ENCODE data around the gene GPR34.
"Not testable (repeated sequence)": the region's sequence is repeated elsewhere in the genome, so short reads cannot be mapped to it uniquely, and the experiment has no call there.

The GPR34 gene

DNA sequence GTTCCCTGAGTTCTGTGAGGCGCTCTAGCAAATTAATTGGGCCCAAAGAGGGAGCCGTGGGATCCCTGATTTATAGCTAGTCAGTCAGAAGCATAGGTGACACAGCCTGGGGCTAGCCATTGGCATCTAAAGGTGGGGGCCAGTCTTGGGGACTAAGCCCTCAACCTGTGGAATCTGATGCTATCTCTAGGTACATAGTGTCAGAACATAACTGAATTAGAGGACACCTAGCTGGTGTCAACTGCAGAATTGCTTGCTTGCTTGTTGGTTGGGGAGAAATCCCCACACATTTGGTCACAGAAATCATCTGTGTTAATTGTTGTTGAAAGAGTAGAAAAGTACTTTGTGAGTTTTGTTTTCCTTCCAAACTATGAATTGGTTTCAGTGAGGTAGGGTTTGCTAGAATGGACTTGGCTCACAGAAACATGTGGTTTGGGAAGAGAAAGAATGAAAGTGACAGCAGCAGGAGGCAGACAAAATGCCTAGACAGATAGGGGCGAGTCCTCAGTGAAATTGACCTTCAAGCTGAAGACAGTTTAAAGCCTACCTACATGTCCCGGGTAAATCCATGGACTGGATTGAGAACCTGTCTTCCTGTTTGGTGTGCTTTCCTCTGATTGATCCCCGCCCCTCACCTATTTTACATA is 22.4 kb downstream of the GPR34 start:
- TF ChIP-seq, protein P1, sequence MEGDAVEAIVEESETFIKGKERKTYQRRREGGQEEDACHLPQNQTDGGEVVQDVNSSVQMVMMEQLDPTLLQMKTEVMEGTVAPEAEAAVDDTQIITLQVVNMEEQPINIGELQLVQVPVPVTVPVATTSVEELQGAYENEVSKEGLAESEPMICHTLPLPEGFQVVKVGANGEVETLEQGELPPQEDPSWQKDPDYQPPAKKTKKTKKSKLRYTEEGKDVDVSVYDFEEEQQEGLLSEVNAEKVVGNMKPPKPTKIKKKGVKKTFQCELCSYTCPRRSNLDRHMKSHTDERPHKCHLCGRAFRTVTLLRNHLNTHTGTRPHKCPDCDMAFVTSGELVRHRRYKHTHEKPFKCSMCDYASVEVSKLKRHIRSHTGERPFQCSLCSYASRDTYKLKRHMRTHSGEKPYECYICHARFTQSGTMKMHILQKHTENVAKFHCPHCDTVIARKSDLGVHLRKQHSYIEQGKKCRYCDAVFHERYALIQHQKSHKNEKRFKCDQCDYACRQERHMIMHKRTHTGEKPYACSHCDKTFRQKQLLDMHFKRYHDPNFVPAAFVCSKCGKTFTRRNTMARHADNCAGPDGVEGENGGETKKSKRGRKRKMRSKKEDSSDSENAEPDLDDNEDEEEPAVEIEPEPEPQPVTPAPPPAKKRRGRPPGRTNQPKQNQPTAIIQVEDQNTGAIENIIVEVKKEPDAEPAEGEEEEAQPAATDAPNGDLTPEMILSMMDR (IDR thresholded peaks at IDR 0.05; ENCODE audit: low read depth, low read length, missing control alignments) = no peak
- in situ Hi-C loops (cut with HindIII; ENCODE audit: low pct_ligation_motif_present, low sequenced_read_pairs) = no loop called here
- DNase-seq = no peak
- Histone ChIP-seq H3K36me3 (replicated peaks) (no peaks in the 10 kb centered on the region), H3K27ac (no peak overlapping the region), H3K27me3 (replicated peaks) (no peaks in the 10 kb centered on the region), H3K4me3 (ENCODE audit: low read depth, low read length) (no peak overlapping the region)

DNA sequence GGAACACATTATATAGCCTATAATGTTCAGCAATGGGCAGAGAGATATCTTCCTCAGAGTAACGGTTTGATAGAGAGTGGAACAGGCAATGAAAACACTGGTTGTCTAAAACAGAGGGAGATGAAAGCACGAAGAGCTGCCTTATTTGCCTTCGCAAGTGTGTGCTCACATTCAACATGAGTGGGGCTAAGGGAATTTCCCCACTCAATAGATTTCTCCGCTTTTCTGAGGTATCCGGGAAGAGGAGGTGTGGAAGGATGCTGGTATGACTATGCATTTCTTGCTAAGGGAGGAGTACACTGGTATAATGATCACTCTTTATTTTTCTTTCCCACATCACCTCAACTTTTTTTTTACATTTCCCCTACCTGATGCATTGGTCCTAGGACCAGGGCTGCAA is 27.4 kb downstream of the GPR34 start:
- TF ChIP-seq, protein P1 (IDR thresholded peaks at IDR 0.05; ENCODE audit: low read depth, low read length, missing control alignments) = no peak
- Histone ChIP-seq H3K27me3 (replicated peaks) (no peaks in the 10 kb centered on the region), H3K4me3 (ENCODE audit: low read depth, low read length) (no peak overlapping the region), H3K27ac (no peak overlapping the region), H3K36me3 (replicated peaks) (no peaks in the 10 kb centered on the region)
- in situ Hi-C loops (cut with HindIII; ENCODE audit: low pct_ligation_motif_present, low sequenced_read_pairs) = no loop called here
- DNase-seq = no peak

DNA sequence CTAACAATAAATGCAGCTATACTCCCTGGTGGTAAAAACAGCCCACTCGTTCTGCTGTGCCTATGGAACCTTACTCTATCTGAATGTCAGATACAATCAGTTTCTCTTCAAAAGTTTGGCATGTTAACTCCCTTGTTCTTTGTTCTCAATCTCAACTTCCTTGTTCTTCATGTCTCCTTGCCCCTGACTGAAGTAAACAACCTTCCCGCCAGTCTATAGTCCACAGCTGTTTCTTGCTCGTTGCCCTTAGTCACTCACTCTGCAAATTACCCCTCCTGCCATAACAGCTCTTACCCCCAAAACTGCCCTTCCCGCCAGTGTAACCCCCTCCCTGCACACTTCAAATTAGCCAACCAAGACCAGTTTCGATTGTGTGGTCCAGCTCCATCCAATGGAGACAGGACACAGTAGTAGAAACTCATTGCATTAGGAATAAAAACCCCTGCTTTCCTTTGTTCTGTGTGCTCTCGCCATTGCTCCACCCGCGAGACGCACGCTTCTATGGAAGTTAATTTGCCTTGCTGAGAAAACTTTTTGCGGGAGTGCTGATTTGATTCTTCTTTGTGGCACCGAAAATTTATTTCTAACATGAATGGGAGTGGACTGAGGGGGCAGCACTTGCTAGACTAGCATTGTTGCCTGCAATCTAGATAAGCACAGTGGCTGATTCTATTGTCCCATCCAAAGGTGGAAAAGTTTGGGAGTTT is 28.1 kb downstream of the GPR34 start:
- in situ Hi-C loops (cut with HindIII; ENCODE audit: low pct_ligation_motif_present, low sequenced_read_pairs) = no loop called here
- no peak for DNase-seq
- TF ChIP-seq, protein P1 (IDR thresholded peaks at IDR 0.05; ENCODE audit: low read depth, low read length, missing control alignments) = no peak
- Histone ChIP-seq H3K27me3 (replicated peaks) (no peaks in the 10 kb centered on the region), H3K36me3 (replicated peaks) (no peaks in the 10 kb centered on the region), H3K27ac (no peak overlapping the region), H3K4me3 (ENCODE audit: low read depth, low read length) (no peak overlapping the region)

DNA sequence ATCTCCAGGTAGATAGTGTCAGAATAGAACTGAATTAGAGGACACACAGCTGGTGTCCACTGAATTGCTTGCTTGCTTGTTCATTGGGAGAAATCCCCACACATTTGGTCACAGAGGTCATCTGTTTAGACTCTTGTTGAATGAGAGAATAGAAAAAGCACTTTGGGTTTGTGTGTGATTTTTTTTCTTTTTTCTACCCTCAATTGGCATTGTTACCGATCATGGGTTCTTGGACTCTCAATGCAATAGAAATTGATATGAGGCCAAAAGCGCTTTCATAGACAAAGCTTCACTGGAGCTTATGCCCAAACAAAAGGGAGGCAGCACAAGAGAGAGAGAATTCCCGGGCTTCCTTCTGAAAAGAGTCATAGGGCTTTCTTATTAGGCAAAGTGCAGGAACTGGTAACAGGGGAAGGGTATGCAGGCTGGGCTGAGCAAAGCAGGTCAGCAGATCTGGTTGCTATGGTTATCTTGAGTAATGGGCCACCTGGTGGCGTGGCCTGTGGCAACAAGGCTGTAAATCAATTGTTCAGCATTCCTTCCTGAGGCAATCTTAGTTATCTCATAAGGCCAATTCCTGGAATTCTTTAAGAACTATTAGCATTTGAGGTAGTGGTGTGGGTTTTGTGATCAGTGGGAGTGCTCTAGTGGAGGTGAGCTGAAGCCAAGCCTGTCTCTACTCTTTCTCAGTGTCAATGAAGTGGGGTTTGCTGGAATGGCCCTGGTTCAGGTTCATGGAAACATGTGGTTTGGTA is 29.9 kb downstream of the GPR34 start:
- no peaks in the 10 kb centered on the region for H3K27me3 ChIP-seq (replicated peaks)
- TF ChIP-seq, protein P1 (IDR thresholded peaks at IDR 0.05; ENCODE audit: low read depth, low read length, missing control alignments) = no peak
- no peak for DNase-seq
- no peak overlapping the region for H3K4me3 ChIP-seq (ENCODE audit: low read depth, low read length)
- H3K27ac ChIP-seq = no peak overlapping the region
- no peaks in the 10 kb centered on the region for H3K36me3 ChIP-seq (replicated peaks)
- in situ Hi-C loops (cut with HindIII; ENCODE audit: low pct_ligation_motif_present, low sequenced_read_pairs) = no loop called here

DNA sequence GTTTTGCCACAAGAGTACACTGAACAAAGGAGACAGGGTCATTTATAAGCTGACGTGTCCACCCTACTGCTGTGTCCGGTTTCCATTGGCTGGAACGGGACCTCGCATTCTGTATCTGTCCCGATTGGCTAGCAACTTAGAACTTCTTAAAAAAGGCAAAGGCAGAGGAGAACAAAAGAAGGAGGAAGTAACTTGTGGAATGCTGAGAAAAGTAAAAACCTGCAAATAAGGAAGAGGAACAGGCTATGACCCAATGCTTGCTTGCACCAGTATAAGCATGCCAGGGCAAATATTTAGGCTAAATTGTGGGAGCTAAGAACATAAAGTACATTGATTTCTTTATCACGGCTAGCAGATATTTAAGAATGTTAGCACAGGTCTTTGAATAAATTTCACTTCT is 30.8 kb downstream of the GPR34 start:
- DNase-seq; H3K36me3 ChIP-seq (replicated peaks); H3K27me3 ChIP-seq (replicated peaks); H3K4me3 ChIP-seq (ENCODE audit: low read depth, low read length); in situ Hi-C loops (cut with HindIII; ENCODE audit: low pct_ligation_motif_present, low sequenced_read_pairs): not testable (repeated sequence)
- peak overlapping the region; percentile 61 for H3K27ac ChIP-seq

DNA sequence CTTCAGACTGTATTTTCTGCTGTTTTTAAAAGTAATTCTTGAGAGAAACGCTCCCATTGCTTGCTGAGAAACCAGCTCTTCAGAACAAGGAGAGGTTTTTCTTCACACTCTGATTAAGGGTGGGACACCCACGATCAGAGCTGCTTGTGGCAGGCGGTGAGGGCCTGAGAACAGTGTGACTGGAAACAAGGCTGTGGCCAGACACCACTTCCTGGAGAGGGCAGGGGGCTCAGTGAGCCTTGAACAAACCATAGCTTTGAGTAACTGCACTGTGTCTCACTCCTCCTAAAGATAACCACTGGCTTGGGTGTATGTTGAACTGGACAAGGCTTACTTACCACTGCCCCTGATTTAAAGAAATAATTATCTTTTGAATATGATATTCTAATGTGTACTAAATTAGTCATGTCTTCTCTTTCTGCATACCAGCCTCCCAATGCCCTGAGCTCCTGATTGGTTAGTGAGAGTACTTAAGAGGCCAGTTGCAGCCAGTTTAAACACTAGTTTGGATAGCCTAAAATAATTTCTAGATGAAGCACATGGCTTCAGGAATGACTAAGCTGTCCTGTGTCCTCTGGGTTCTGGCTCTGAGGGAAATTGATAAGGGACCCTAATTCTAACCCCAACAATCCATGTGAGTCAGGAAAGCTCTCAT is 31.5 kb downstream of the GPR34 start:
- DNase-seq = peak; percentile 53
- TF ChIP-seq, protein P1 (IDR thresholded peaks at IDR 0.05; ENCODE audit: low read depth, low read length, missing control alignments) = no peak
- H3K27me3 ChIP-seq (replicated peaks) = no peaks in the 10 kb centered on the region
- in situ Hi-C loops (cut with HindIII; ENCODE audit: low pct_ligation_motif_present, low sequenced_read_pairs) = no loop called here
- peak overlapping the region; percentile 61 for H3K27ac ChIP-seq
- no peaks in the 10 kb centered on the region for H3K36me3 ChIP-seq (replicated peaks)
- H3K4me3 ChIP-seq (ENCODE audit: low read depth, low read length) = no peak overlapping the region
